OCI-LY3 (cell line): ENCODE data around the gene DCHS2.

Experiments used
- EZH2phosphoT487 ChIP-seq: fragments of 200-600 bp; shearing (Covaris generic); IDR thresholded peaks from 2 replicates; pipeline ENCODE4 v1.6.1; 2018; ENCODE audit warnings: antibody characterized with exemption, mixed run types, low read depth
- TF ChIP-seq, protein P1 (sequence below): fragments of 200-600, 300-600 bp; sonication (generic); IDR thresholded peaks from 2 replicates; pipeline ENCODE4 v1.5.1; 2014; ENCODE audit warnings: antibody characterized with exemption, low read length, low read depth

DNA sequence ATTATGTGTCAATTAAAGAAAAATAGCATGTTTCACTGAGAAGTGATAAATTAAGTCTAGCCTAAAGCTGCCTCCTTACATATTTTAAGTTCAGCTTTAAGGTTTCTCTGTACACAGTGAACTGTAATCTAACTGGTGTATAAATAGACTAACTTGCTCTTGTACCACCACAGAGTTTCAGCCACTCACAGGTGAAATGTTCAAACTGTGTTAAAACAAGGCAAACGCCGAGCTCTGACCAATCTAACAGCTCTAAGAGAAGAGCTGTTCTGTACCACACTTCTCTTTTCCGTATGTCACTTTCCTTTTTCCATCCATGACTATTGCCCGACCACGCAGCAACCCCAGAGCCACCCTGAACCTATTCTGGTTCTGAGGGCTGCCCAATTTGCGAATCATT, 64.5 kb downstream of the DCHS2 start:
- TF ChIP-seq, protein P1, sequence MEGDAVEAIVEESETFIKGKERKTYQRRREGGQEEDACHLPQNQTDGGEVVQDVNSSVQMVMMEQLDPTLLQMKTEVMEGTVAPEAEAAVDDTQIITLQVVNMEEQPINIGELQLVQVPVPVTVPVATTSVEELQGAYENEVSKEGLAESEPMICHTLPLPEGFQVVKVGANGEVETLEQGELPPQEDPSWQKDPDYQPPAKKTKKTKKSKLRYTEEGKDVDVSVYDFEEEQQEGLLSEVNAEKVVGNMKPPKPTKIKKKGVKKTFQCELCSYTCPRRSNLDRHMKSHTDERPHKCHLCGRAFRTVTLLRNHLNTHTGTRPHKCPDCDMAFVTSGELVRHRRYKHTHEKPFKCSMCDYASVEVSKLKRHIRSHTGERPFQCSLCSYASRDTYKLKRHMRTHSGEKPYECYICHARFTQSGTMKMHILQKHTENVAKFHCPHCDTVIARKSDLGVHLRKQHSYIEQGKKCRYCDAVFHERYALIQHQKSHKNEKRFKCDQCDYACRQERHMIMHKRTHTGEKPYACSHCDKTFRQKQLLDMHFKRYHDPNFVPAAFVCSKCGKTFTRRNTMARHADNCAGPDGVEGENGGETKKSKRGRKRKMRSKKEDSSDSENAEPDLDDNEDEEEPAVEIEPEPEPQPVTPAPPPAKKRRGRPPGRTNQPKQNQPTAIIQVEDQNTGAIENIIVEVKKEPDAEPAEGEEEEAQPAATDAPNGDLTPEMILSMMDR, result no peak
- TF ChIP-seq EZH2phosphoT487, result no peak
